ENCODE results near the gene PGM2L1. TPM values are rescaled to one million over a fixed set of nuclear protein-coding genes. Genes with fewer than 3 reads are reported as not detected.

The PGM2L1 gene
- total and polyA plus RNA-seq, 2 of the 4 experiments (the other 2 are of a cell fraction), result 0.72 to 1.8 TPM

- Histone ChIP-seq H2BK20ac (ENCODE audit: low read depth, low read length) (no peak overlapping the region), H3K27me3 (ENCODE audit: control insufficient read depth, insufficient read depth, low read length) (no peaks in the 10 kb centered on the region), H2BK120ac (ENCODE audit: low read depth, low read length) (no peak overlapping the region), H3K9ac (ENCODE audit: low read depth, low read length) (no peak overlapping the region), H3K4me2 (ENCODE audit: low read depth, low read length) (no peak overlapping the region), H4K8ac (ENCODE audit: low read depth in 2 of 2, low read length in 2 of 2) (no peak overlapping the region), H3K9me3 (ENCODE audit: control insufficient read depth, insufficient read depth, low read length) (no peaks in the 10 kb centered on the region), H3K9me1 (ENCODE audit: insufficient read depth, low read length) (peaks cover 2% of the 10 kb centered on the region), H3K18ac (ENCODE audit: low read depth, low read length) (no peak overlapping the region), H2AK5ac (ENCODE audit: low read depth, low read length) (no peak overlapping the region), H3K4me1 (ENCODE audit: control insufficient read depth, insufficient read depth, low read length) (peaks cover 2% of the 10 kb centered on the region; the same call in 1 of the 2 replicates), H3K27ac (ENCODE audit: insufficient read depth, low read length) (no peak overlapping the region), H2AFZ (replicated peaks; ENCODE audit: low read length, poor library complexity) (no peak overlapping the region), H2BK15ac (ENCODE audit: low read depth, low read length) (no peak overlapping the region), H3K4ac (ENCODE audit: low read depth, low read length) (no peak overlapping the region), H4K20me1 (ENCODE audit: insufficient read depth, low read length) (no peaks in the 10 kb centered on the region), H3K4me3 (ENCODE audit: insufficient read depth, low read depth, low read length) (no peak overlapping the region), H2BK5ac (ENCODE audit: low read depth, low read length, poor library complexity, severe bottlenecking) (no peak overlapping the region), H4K5ac (ENCODE audit: low read depth, low read length) (no peak overlapping the region), H3K56ac (ENCODE audit: extremely low read depth, insufficient read depth, low read length) (no peak overlapping the region), H2AK9ac (replicated peaks; ENCODE audit: low read depth, low read length, poor library complexity) (no peak overlapping the region), H3K36me3 (ENCODE audit: control insufficient read depth, insufficient read depth, low read length) (peaks cover 12% of the 10 kb centered on the region), H3K79me1 (ENCODE audit: low read depth in 1 of 2, low read length in 2 of 2) (no peaks in the 10 kb centered on the region), H3K23ac (ENCODE audit: low read depth, low read length) (no peak overlapping the region), H4K91ac (ENCODE audit: insufficient read depth, low read depth, low read length) (no peak overlapping the region), H3K14ac (replicated peaks; ENCODE audit: low read depth, low read length) (no peak overlapping the region)
- in situ Hi-C loops (cut with MboI; ENCODE audit: low sequenced_read_pairs) (no loop called here), intact Hi-C loops (cut with micrococcal nuclease) (no loop called here), dilution Hi-C loops (cut with HindIII; ENCODE audit: low sequenced_read_pairs, unreplicated experiment) (no loop called here)
- no TSS peak for BruUV-seq (replicated peaks)
- no CpG with 5 or more reads among the region's 3 CpGs for WGBS, 2 experiments (ENCODE audit: extremely low coverage in 2 of 2, insufficient read length in 1 of 2)
- no peak for TF ChIP-seq RCOR1 (IDR thresholded peaks at IDR 0.05; ENCODE audit: insufficient replicate concordance, low read length)
- no peak for TF ChIP-seq ELK1 (IDR thresholded peaks at IDR 0.05; ENCODE audit: borderline replicate concordance, low read depth, low read length)
- no peak for TF ChIP-seq RAD21 (IDR thresholded peaks at IDR 0.05; ENCODE audit: low read length)
- TF ChIP-seq RFX5 (IDR thresholded peaks at IDR 0.05; ENCODE audit: low read depth, low read length), result no peak
- no peak for TF ChIP-seq USF2 (IDR thresholded peaks at IDR 0.05; ENCODE audit: low read depth, low read length)
- no peak for TF ChIP-seq BHLHE40 (IDR thresholded peaks at IDR 0.05; ENCODE audit: low read depth, low read length)
- no peak for TF ChIP-seq CHD1 (IDR thresholded peaks at IDR 0.05; ENCODE audit: low read depth, low read length)
- no peak for TF ChIP-seq FOS (IDR thresholded peaks at IDR 0.05; ENCODE audit: low read depth, low read length)
- TF ChIP-seq POLR2A (IDR thresholded peaks at IDR 0.05; ENCODE audit: low read depth, low read length), result no peak
- TF ChIP-seq SMC3 (IDR thresholded peaks at IDR 0.05; ENCODE audit: low read depth, low read length), result no peak
- TF ChIP-seq CEBPB (IDR thresholded peaks at IDR 0.05; ENCODE audit: low read depth, low read length), result no peak
- no peak for TF ChIP-seq MAZ (IDR thresholded peaks at IDR 0.05; ENCODE audit: borderline replicate concordance, low read depth, low read length)
- TF ChIP-seq MXI1 (IDR thresholded peaks at IDR 0.05; ENCODE audit: borderline replicate concordance, low read depth, low read length), result no peak
- TF ChIP-seq CTCF (conservative IDR thresholded peaks at IDR 0.05; ENCODE audit: low read depth, low read length), result no peak
- TF ChIP-seq MAFK (IDR thresholded peaks at IDR 0.05; ENCODE audit: low read depth, low read length), result no peak
- no peak for DNase-seq
- ATAC-seq (ENCODE audit: low read depth), result no peak
- ChIA-PET CTCF (interaction anchor here (0.6 kb wide), 1 partner anchor 23 kb away, joined by 4 read pairs; no protein-coding TSS in a partner anchor), POLR2A (ENCODE audit: unreplicated experiment) (no interaction called here)
These were observed 99.2 kb downstream of the PGM2L1 start for GRCh38 chr11:74299015-74299414.
